IMR-90 (cell line): Measurements from ENCODE around the gene OCIAD1.
"Not testable (repeated sequence)": the region's sequence is repeated elsewhere in the genome, so short reads cannot be mapped to it uniquely, and the experiment has no call there.

Experiments
- BHLHE40 ChIP-seq: fragments of 150-350 bp; IDR thresholded peaks from 2 replicates; pipeline ENCODE4 v1.6.1; 2016; ENCODE audit warnings: mild to moderate bottlenecking, low read depth, low read length
- NFE2L2 ChIP-seq: fragments of 150-350 bp; IDR thresholded peaks from 2 replicates; pipeline ENCODE4 v1.6.1; 2016; ENCODE audit warnings: low read depth, mild to moderate bottlenecking, low read length
- POLR2A ChIP-seq: IDR thresholded peaks from 2 replicates; pipeline ENCODE4 v1.6.1; 2012; ENCODE audit warnings: mild to moderate bottlenecking, low read depth, low read length
- RAD21 ChIP-seq: IDR thresholded peaks from 2 replicates; pipeline ENCODE4 v1.6.1; 2012; ENCODE audit warnings: low read length, improper control_type of control experiment
- RFX5 ChIP-seq: IDR thresholded peaks from 2 replicates; pipeline ENCODE4 v1.8.0; 2012; ENCODE audit warnings: low read depth, mild to moderate bottlenecking, low read length, moderate library complexity
- USF2 ChIP-seq: fragments of 150-350 bp; IDR thresholded peaks from 2 replicates; pipeline ENCODE4 v1.6.1; 2017; ENCODE audit warnings: mild to moderate bottlenecking, antibody characterized with exemption, low read length, low read depth
- TF ChIP-seq, protein P1 (sequence below): fragments of 150-350 bp; IDR thresholded peaks from 2 replicates; pipeline ENCODE4 v1.6.1; 2016; ENCODE audit warnings: low read depth, mild to moderate bottlenecking, low read length, moderate library complexity, borderline replicate concordance
- TF ChIP-seq, protein P2 (sequence below): conservative IDR thresholded peaks from 2 replicates; pipeline ENCODE4 v1.5.1; 2012; ENCODE audit warnings: mild to moderate bottlenecking, low read depth, low read length, improper control_type of control experiment

DNA sequence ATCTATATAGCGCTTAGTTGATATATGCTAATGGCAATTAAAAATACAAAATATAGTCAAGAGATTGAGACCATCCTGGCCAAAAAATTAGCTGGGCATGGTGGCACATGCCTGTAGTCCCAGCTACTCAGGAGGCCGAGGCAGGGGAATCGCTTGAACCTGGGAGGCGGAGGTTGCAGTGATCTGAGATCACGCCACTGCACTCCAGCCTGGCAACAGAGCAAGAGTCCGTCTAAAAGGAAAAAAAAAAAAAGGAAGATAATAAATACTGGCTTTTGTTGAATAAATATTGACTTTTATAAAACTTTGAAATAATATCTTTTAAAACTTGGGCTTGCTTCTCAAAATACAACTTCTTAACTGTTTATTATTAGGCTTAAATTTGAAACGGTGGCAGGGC lies 14.6 kb upstream of the OCIAD1 start:
- not testable (repeated sequence) for TF ChIP-seq BHLHE40, NFE2L2, POLR2A, RFX5, RAD21, USF2
- TF ChIP-seq, protein P1, sequence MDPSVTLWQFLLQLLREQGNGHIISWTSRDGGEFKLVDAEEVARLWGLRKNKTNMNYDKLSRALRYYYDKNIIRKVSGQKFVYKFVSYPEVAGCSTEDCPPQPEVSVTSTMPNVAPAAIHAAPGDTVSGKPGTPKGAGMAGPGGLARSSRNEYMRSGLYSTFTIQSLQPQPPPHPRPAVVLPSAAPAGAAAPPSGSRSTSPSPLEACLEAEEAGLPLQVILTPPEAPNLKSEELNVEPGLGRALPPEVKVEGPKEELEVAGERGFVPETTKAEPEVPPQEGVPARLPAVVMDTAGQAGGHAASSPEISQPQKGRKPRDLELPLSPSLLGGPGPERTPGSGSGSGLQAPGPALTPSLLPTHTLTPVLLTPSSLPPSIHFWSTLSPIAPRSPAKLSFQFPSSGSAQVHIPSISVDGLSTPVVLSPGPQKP = not testable (repeated sequence)
- TF ChIP-seq, protein P2, sequence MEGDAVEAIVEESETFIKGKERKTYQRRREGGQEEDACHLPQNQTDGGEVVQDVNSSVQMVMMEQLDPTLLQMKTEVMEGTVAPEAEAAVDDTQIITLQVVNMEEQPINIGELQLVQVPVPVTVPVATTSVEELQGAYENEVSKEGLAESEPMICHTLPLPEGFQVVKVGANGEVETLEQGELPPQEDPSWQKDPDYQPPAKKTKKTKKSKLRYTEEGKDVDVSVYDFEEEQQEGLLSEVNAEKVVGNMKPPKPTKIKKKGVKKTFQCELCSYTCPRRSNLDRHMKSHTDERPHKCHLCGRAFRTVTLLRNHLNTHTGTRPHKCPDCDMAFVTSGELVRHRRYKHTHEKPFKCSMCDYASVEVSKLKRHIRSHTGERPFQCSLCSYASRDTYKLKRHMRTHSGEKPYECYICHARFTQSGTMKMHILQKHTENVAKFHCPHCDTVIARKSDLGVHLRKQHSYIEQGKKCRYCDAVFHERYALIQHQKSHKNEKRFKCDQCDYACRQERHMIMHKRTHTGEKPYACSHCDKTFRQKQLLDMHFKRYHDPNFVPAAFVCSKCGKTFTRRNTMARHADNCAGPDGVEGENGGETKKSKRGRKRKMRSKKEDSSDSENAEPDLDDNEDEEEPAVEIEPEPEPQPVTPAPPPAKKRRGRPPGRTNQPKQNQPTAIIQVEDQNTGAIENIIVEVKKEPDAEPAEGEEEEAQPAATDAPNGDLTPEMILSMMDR = not testable (repeated sequence)
